HCT116 (cell line): ENCODE results near the gene NCKAP5.

Source experiments
- CTCF ChIP-seq, 3 experiments: fragments of 200-600 bp in 1 of 3; sonication (generic) in 1 of 3; IDR thresholded peaks in 2 of 3; conservative IDR thresholded peaks in 1 of 3; 2 replicates each; pipeline ENCODE4 v1.5.1; 2012 to 2017; ENCODE audit warnings: low read depth in 2 of 3, low read length in 2 of 3, antibody characterized with exemption in 1 of 3, borderline replicate concordance in 1 of 3, control low read depth in 1 of 3, mild to moderate bottlenecking in 1 of 3, mixed read lengths in 1 of 3, mixed run types in 1 of 3, moderate library complexity in 1 of 3; ENCODE audit not compliant: insufficient read depth in 1 of 3
- EZH2 ChIP-seq: fragments of 200-600 bp; sonication (generic); IDR thresholded peaks from 2 replicates; pipeline ENCODE4 v1.6.1; 2017; ENCODE audit warnings: antibody characterized with exemption, mixed run types
- JUND ChIP-seq: IDR thresholded peaks from 2 replicates; pipeline ENCODE4 v1.6.1; 2012
- POLR2A ChIP-seq: IDR thresholded peaks from 2 replicates; pipeline ENCODE4 v1.7.0; 2011; ENCODE audit warnings: borderline replicate concordance; ENCODE audit not compliant: insufficient read depth, insufficient read length; ENCODE audit errors: extremely low read depth
- POLR2AphosphoS5 ChIP-seq: IDR thresholded peaks from 2 replicates; pipeline ENCODE4 v1.6.1; 2011; ENCODE audit warnings: mild to moderate bottlenecking, low read depth, low read length, moderate library complexity
- SIN3A ChIP-seq: IDR thresholded peaks from 2 replicates; pipeline ENCODE4 v1.6.1; 2012; ENCODE audit warnings: low read depth
- SP1 ChIP-seq: IDR thresholded peaks from 2 replicates; pipeline ENCODE4 v1.6.1; 2012; ENCODE audit warnings: low read depth
- YY1 ChIP-seq: IDR thresholded peaks from 2 replicates; pipeline ENCODE4 v1.6.1; 2011; ENCODE audit warnings: low read length, low read depth, moderate library complexity, mild to moderate bottlenecking; ENCODE audit not compliant: insufficient replicate concordance; ENCODE audit errors: extremely low read depth

DNA sequence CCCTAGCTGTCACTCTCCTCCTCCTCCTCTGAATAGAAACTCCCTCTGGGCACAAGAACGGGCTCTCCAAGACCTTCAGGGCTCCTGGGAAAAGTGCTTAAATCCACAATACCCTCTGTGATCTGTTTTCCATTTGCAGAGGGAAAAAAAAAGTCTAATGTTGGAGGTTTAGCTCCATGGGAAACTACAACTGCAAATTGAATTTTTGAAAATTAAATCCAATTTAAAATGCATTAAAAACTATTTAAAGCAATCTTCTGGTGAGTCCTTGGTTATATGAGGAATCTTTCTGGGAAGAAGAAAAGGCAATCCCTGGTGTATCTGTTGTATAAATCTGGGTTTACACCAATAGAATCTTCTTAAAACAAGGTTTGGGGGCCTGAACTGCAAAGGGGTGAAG, 64.3 kb downstream of the NCKAP5 start:
- TF ChIP-seq SIN3A (no peak), POLR2A (no peak), EZH2 (no peak), YY1 (no peak), CTCF (IDR thresholded peaks at IDR 0.05 in 2 of 3, conservative IDR thresholded peaks at IDR 0.05 in 1 of 3; ENCODE audit: borderline replicate concordance in 1 of 3, insufficient read depth in 1 of 3, low read depth in 2 of 3, low read length in 2 of 3) (no peak), JUND (no peak), POLR2AphosphoS5 (no peak), SP1 (no peak)
